HG03521 (cell line): ENCODE results near the gene PIANP.
A peak's percentile ranks its signal among the peaks of the same experiment; 100 is the strongest.
"Not testable (repeated sequence)": the region's sequence is repeated elsewhere in the genome, so short reads cannot be mapped to it uniquely, and the experiment has no call there.

Experiments
- ATAC-seq: cut with Tn5 transposase; IDR thresholded peaks from one replicate; pipeline ENCODE4 v1.9.1; 2021; ENCODE audit warnings: mild to moderate bottlenecking, moderate library complexity; ENCODE audit not compliant: unreplicated experiment

PIANP gene

DNA sequence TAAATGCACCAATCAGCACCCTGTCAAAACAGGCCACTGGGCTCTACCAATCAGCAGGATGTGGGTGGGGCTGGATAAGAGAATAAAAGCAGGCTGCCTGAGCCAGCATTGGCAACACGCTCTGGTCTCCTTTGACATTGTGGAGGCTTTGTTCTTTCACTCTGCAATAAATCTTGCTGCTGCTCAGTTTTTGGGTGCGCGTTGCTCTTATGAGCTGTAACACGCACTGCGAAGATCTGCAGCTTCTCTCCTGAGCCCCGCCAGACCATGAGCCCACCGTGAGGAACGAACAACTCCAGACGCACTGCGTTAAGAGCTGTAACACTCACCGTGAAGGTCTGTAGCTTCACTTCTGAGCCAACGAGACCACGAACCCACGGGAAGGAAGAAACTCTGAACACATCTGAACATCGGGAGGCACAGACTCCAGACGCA lies 8.4 kb upstream of the PIANP start:
- ATAC-seq: no peak

DNA sequence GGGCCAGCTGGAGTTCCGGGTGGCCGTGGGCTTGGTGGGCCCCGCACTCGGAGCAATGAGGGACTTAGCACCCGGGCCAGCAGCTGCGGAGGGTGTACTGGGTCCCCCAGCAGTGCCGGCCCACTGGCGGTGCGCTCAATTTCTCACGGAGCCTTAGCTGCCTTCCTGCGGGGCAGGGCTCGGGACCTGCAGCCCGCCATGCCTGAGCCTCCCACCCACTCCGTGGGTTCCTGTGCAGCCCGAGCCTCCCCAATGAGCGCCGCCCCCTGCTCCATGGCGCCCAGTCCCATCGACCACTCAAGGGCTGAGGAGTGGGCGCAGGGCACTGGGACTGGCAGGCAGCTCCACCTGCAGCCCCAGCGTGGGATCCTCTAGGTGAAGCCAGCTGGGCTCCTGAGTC lies 7.7 kb upstream of the PIANP start:
- not testable (repeated sequence) for ATAC-seq

DNA sequence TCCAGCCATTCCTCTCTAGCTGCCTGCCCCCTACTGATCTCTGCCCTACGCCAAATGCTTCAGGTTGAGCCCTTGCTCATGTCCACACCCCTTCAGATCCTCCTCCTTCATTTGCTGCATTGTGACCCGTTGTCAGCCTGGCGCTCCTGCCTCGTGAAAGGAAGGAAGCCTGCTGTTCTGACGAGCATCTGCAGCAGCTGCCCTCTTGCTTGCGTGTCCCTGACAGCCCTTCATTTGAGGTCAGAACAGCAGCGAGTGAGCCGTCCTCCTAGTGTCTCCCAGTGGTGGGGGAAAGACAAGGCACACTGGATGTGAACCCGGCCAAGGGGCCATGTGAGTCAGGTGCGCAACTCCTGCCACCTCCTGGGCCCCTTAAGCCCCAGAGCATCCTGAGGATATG lies 3.0 kb upstream of the PIANP start:
- ATAC-seq: no peak

GRCh38 chr12:6701078-6701768 lies 608 bp upstream of the PIANP start:
- no peak for ATAC-seq

DNA sequence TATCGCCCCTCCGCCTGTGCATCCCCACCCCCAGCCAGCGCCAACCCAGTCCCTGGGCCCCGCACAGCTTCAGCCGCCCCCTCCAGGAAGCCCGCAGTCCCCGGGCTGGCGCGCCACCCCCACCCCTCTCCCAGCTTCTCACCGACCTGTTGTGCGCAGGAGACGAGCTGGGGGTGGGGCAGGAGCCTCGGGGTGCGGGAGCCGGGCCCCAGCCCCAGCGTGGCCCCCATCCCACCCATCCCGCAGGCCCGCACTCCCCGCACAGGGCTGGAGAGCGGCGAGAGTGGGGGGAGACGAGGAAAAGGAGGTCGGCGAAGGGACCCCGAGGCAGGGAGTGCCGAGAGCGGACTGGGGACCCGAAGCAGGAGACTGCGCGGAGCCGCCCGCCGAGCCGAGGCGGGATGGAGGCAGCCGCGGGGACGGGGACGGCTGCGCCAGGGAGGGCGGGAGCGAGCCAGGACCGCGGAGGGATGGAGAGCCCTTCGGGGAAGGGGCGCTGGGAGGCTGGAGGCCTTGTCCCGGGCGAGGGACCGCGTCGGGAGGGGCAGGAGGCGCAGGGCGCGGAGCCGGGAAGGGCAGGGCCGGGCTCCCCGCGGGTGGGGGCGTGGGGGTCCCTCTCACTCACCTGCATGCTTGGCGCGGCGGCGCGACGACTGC lies 498 bp downstream of the PIANP start:
- ATAC-seq: no peak

GRCh38 chr12:6699259-6699988 lies 1.2 kb downstream of the PIANP start:
- ATAC-seq: no peak

- no peak for ATAC-seq
These were observed 2.1 kb downstream of the PIANP start for GRCh38 chr12:6698352-6699046.

- no peak for ATAC-seq
These were observed 2.8 kb downstream of the PIANP start for GRCh38 chr12:6697584-6698351.

- no peak for ATAC-seq
These were observed 3.7 kb downstream of the PIANP start for GRCh38 chr12:6696690-6697583.

- no peak for ATAC-seq
These were observed 5.1 kb downstream of the PIANP start for GRCh38 chr12:6695313-6696045.

DNA sequence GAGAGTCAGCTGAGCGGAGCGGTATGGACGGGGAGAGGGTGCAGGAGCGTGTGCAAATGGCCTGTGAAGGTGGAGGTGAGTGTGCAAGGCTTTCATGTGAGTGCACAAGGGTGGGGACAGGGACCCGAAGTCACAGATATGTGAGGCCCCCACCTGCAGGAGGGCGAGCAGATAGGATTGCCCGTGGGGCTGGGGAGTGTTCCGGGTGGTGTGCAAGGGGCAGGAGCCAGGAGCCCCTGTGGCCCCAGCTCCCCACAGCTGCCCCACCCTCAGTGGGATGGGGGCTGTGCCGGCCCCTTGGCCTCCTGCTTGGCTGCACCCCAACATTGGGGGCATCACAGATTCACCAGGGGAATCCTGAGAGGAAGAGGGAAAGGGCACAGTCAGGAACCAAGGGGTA lies 5.9 kb downstream of the PIANP start:
- ATAC-seq: no peak

- no peak for ATAC-seq
These were observed 6.7 kb downstream of the PIANP start for GRCh38 chr12:6693832-6694355.

- ATAC-seq: no peak
These were observed 7.7 kb downstream of the PIANP start for GRCh38 chr12:6692888-6693287.

GRCh38 chr12:6691473-6691872 lies 9.1 kb downstream of the PIANP start:
- ATAC-seq: no peak

DNA sequence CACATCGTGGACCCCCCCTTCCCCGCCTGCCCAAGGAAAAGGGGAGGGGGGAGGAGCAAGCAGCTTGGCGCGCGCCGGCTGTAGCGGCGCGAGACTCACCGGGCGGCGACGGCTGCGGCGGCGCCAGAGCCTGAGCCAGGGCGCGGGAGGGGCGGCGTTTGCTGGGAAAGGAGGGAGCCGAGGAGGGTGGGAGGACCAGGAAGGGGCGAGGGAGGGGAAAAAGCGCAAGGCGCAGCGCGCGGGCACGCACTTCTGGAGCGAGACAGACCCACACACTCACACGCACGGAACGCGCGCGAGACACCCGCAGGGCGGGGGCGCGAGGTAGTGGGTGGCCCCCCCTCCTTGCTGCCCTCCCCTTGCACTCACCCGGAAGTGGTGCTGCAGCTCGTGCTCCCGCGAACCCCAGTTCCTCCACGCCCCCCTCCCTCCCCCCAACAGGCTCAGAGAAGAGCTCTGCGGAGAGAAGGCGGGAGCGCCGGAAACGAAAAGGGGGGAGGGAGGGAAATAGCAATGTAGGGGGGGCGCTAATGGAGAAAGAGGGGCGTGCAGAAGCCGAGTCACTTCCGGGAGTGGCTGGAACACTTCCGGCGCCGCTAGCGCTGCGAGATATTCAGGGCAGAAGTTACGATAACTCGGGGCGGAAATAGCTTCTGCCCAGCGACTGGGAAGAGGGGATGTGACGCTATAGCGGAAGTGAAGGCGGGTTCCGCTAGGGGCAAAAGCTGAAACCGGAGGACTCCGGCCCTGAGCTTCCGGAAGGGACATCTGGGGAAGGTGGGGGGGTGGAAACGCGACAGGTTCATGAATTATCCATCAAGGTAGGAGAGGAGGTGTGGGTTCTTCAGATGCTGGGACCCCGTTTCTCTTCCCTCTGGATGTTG lies 11.4 kb downstream of the PIANP start, which contains the start of gene ZNF384:
TSS of gene ZNF384 (minus strand) at position 377 of the 884 bp plus-strand sequence. CDS start 9,855 bp downstream, outside the sequence.
- peak; percentile 78 for ATAC-seq

- ATAC-seq: no peak
These were observed 12.0 kb downstream of the PIANP start for GRCh38 chr12:6688543-6688998.

DNA sequence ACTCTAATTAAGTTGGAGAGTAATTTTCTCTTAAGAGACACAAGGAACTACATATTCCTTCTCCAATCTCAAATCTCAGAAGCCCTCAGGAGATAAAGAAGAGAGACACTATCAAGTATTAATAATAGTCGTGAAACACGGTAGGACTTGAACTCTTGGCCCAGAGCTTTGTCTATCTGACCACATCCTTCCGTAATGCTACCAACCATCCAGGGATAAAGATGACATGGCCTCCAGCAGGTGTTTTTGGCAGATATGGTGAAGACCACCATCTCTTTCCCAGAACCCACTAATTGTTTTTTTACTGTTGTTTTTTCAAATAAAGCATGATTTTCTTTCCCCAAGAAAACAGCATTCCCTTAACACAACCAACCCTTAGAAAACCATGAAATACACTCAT lies 14.8 kb downstream of the PIANP start:
- ATAC-seq: no peak
